Panc1 (cell line): ENCODE measurements around the gene NT5DC2. TPM values are rescaled to one million over a fixed set of nuclear protein-coding genes. Genes with fewer than 3 reads are reported as not detected.

Experiments
- ATAC-seq: fragments of 200-7000 bp; cut with Tn5 transposase; 2 replicates; pipeline ENCODE4 v1.9.1; 2020; ENCODE audit warnings: mild to moderate bottlenecking, moderate library complexity
- BruUV-seq: library from RNA; stranded (reverse); fragments of 400-500 nt; replicated peaks from 2 replicates; lab custom pipeline; 2021; lab: Mats Ljungman, UMichigan
- CTCF ChIA-PET: fragments of 300-600 bp; sonication (Branson Sonifier 250); formaldehyde crosslinking; loops from one replicate; lab custom pipeline; 2022; ENCODE audit warnings: antibody characterized with exemption; lab: Charles Lee
- POLR2A ChIA-PET: fragments of 300-600 bp; sonication (Branson Sonifier 250); formaldehyde crosslinking; loops from one replicate; lab custom pipeline; 2022; ENCODE audit warnings: antibody characterized with exemption; lab: Charles Lee
- DNase-seq: peaks from one replicate; pipeline ENCODE4 v3.0.0-alpha.2; 2010; ENCODE audit warnings: low read depth, low spot score
- H3K27ac ChIP-seq: 2 replicates; pipeline ENCODE4 v1.5.1; 2011; ENCODE audit warnings: mild to moderate bottlenecking, low read length, inconsistent platforms
- H3K27me3 ChIP-seq: fragments of 200-500 bp; sonication (Bioruptor generic); 2 replicates; pipeline ENCODE4 v1.6.0; 2014; ENCODE audit warnings: low read length, inconsistent platforms; ENCODE audit not compliant: control insufficient read depth, insufficient read depth
- H3K36me3 ChIP-seq: fragments of 200-500 bp; sonication (Bioruptor generic); 2 replicates; pipeline ENCODE4 v1.5.1; 2014; ENCODE audit warnings: inconsistent platforms, mild to moderate bottlenecking, low read length, moderate library complexity; ENCODE audit not compliant: control insufficient read depth, insufficient read depth
- H3K4me1 ChIP-seq: 2 replicates; pipeline ENCODE4 v1.5.1; 2011; ENCODE audit warnings: inconsistent platforms, mild to moderate bottlenecking, low read length, moderate library complexity; ENCODE audit not compliant: control insufficient read depth, insufficient read depth
- H3K4me3 ChIP-seq, 2 experiments: 2 replicates each; pipeline ENCODE4 v1.5.1; 2011 to 2012; ENCODE audit warnings: low read depth in 2 of 2, low read length in 2 of 2, mild to moderate bottlenecking in 2 of 2, inconsistent platforms in 1 of 2, moderate library complexity in 1 of 2
- H3K9me3 ChIP-seq: fragments of 200-500 bp; sonication (Bioruptor generic); 2 replicates; pipeline ENCODE4 v1.5.1; 2014; ENCODE audit warnings: low read depth, mild to moderate bottlenecking, inconsistent platforms, low read length, moderate library complexity; ENCODE audit not compliant: control insufficient read depth, insufficient read depth
- POLR2AphosphoS5 ChIP-seq: IDR thresholded peaks from 2 replicates; pipeline ENCODE4 v1.6.1; 2012; ENCODE audit warnings: mild to moderate bottlenecking, low read depth, low read length, moderate library complexity
- REST ChIP-seq, 2 experiments: IDR thresholded peaks; 2 replicates each; pipeline ENCODE4 v1.6.1; 2011 to 2012; ENCODE audit warnings: low read depth in 2 of 2, control low read depth in 1 of 2, low read length in 1 of 2, mild to moderate bottlenecking in 1 of 2, moderate library complexity in 1 of 2; ENCODE audit not compliant: insufficient read depth in 1 of 2
- SIN3A ChIP-seq: IDR thresholded peaks from 2 replicates; pipeline ENCODE4 v1.6.1; 2012; ENCODE audit warnings: low read depth, mild to moderate bottlenecking, low read length, moderate library complexity, borderline replicate concordance; ENCODE audit not compliant: insufficient read depth
- TCF7L2 ChIP-seq: IDR thresholded peaks from 2 replicates; pipeline ENCODE4 v1.6.1; 2011; ENCODE audit warnings: mild to moderate bottlenecking, low read depth, low read length, inconsistent platforms
- in situ Hi-C: cut with HindIII; loops from 2 replicates; pipeline ENCODE4 v1.10.0; 2016; ENCODE audit warnings: low sequenced_read_pairs, low pct_unique_long_range_greater_than_20kb
- intact Hi-C: fragments of 100-400 bp; cut with micrococcal nuclease; formaldehyde crosslinking; loops from one replicate; pipeline ENCODE4 v1.10.0; 2022; ENCODE audit not compliant: unreplicated experiment
- total RNA-seq: library from RNA; stranded (reverse); gene quantifications from one replicate; pipeline ENCODE4 v1.2.1, GENCODE V29; 2021; ENCODE audit not compliant: unreplicated experiment
- TF ChIP-seq, protein P1 (sequence below): fragments of 450-650 bp; IDR thresholded peaks from 2 replicates; pipeline ENCODE4 v1.5.1; 2017; ENCODE audit warnings: mild to moderate bottlenecking

The NT5DC2 gene
- total RNA-seq, 1 experiment from 2014 or later = 137 TPM

DNA sequence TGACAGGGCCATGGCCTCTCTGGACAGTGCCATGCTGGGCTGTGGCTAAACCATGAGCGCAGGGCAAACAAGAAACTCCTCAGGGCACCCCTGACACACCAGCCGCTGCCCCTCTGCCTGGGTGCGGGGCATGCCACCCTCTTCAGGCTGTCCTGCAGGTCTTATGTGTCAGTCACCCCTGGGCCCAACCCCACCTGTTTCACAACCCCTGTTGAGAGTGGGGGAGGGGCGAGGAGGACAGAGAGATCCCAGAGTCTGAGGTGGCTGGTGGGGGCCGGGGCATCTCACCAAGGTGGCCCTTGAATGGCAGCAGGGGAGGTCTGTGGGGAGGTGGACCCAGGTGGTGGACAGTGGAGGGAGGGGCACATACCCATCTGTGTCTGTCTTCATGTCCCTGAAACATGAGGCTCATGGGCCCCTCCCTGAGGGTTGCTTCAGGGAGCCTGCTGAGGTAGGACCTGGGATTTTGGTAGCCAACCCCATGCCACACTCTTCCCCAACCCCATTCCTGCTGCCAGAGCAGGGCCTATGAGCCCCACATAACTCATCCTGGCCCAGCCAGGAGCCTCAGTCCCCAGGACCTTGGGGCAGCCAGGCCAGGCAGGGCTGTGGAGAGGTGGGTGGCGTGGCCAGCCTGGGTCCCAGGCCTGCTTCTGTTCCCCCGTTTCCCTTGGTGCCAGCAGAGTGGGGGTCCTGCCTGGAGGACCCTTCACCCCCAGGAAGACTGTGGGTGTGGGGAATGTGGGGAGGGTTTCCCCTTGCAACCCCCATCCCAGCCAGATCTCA is 40.2 kb downstream of the NT5DC2 start:
- CTCF ChIA-PET = no interaction called here
- H3K27ac ChIP-seq = no peak overlapping the region
- intact Hi-C loops = no loop called here
- no peak overlapping the region for H3K4me3 ChIP-seq
- no peaks in the 10 kb centered on the region for H3K36me3 ChIP-seq
- H3K4me1 ChIP-seq = no peaks in the 10 kb centered on the region
- in situ Hi-C loops = no loop called here
- no peaks in the 10 kb centered on the region for H3K9me3 ChIP-seq
- H3K27me3 ChIP-seq = no peaks in the 10 kb centered on the region
- no peak for DNase-seq
- BruUV-seq = no TSS peak
- ATAC-seq = no peak
- TF ChIP-seq POLR2AphosphoS5 (no peak), SIN3A (no peak), TCF7L2 (no peak), REST (IDR thresholded peaks at IDR 0.05; ENCODE audit: insufficient read depth in 1 of 2, low read depth in 2 of 2, low read length in 1 of 2) (no peak)
- TF ChIP-seq, protein P1, sequence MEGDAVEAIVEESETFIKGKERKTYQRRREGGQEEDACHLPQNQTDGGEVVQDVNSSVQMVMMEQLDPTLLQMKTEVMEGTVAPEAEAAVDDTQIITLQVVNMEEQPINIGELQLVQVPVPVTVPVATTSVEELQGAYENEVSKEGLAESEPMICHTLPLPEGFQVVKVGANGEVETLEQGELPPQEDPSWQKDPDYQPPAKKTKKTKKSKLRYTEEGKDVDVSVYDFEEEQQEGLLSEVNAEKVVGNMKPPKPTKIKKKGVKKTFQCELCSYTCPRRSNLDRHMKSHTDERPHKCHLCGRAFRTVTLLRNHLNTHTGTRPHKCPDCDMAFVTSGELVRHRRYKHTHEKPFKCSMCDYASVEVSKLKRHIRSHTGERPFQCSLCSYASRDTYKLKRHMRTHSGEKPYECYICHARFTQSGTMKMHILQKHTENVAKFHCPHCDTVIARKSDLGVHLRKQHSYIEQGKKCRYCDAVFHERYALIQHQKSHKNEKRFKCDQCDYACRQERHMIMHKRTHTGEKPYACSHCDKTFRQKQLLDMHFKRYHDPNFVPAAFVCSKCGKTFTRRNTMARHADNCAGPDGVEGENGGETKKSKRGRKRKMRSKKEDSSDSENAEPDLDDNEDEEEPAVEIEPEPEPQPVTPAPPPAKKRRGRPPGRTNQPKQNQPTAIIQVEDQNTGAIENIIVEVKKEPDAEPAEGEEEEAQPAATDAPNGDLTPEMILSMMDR = no peak
- POLR2A ChIA-PET = no interaction called here

- no peak for ATAC-seq
- in situ Hi-C loops (no loop called here), intact Hi-C loops (no loop called here)
- H3K4me3 ChIP-seq = no peak overlapping the region
- TF ChIP-seq SIN3A = no peak
- TF ChIP-seq POLR2AphosphoS5 = no peak
- TF ChIP-seq TCF7L2 = no peak
- no peak for TF ChIP-seq REST (IDR thresholded peaks at IDR 0.05; ENCODE audit: insufficient read depth in 1 of 2, low read depth in 2 of 2, low read length in 1 of 2)
- no peaks in the 10 kb centered on the region for H3K9me3 ChIP-seq
- no peaks in the 10 kb centered on the region for H3K4me1 ChIP-seq
- no peaks in the 10 kb centered on the region for H3K36me3 ChIP-seq
- H3K27ac ChIP-seq = no peak overlapping the region
- CTCF ChIA-PET = no interaction called here
- POLR2A ChIA-PET = no interaction called here
- DNase-seq = no peak
- BruUV-seq = no TSS peak
- H3K27me3 ChIP-seq = no peaks in the 10 kb centered on the region
These were observed 41.6 kb downstream of the NT5DC2 start for GRCh38 chr3:52492059-52492458.
